Endothelial cell of umbilical vein (primary cell): ENCODE results near the gene PNMA8A. TPM values are rescaled to one million over a fixed set of nuclear protein-coding genes. Genes with fewer than 3 reads are reported as not detected.

Experiments
- BruUV-seq: library from RNA; stranded (reverse); fragments of 400-500 nt; replicated peaks from 2 replicates; lab custom pipeline; 2021; lab: Mats Ljungman, UMichigan
- CTCF ChIA-PET: fragments of 300-600, 350-600 bp; sonication (Branson Sonifier 250); formaldehyde crosslinking; loops from one replicate; lab custom pipeline; 2021; ENCODE audit warnings: antibody characterized with exemption, inconsistent platforms; lab: Charles Lee
- POLR2A ChIA-PET: fragments of 300-600, 350-600 bp; sonication (Branson Sonifier 250); formaldehyde crosslinking; loops from one replicate; lab custom pipeline; 2021; ENCODE audit warnings: antibody characterized with exemption, inconsistent platforms; lab: Charles Lee
- DNase-seq: peaks from one replicate; pipeline ENCODE4 v3.0.0-alpha.2; 2011; ENCODE audit warnings: low read depth, low spot score
- FAIRE-seq: peaks from 2 replicates; lab custom pipeline; 2011; peaks lifted over from hg19 to GRCh38; lab: Jason Lieb, UNC
- H2AFZ ChIP-seq: 2 replicates; pipeline ENCODE4 v1.6.0; 2012; ENCODE audit warnings: low read depth, low read length, control low read depth, inconsistent platforms
- H3K27ac ChIP-seq: 2 replicates; pipeline ENCODE4 v1.5.1; 2011; ENCODE audit warnings: low read depth, mild to moderate bottlenecking, control low read depth, low read length, moderate library complexity; ENCODE audit not compliant: insufficient read depth
- H3K27me3 ChIP-seq, 2 experiments: 2 replicates each; pipeline versions ENCODE4 v1.6.0 to v1.6.1; 2011; ENCODE audit warnings: low read length in 2 of 2, mixed read lengths in 1 of 2; ENCODE audit not compliant: control insufficient read depth in 2 of 2, insufficient read depth in 2 of 2
- H3K36me3 ChIP-seq, 2 experiments: 2 replicates in 1 of 2; 3 replicates in 1 of 2; pipeline ENCODE4 v1.5.1; 2011; ENCODE audit warnings: low read length in 2 of 2, mild to moderate bottlenecking in 1 of 2, moderate library complexity in 1 of 2; ENCODE audit not compliant: control insufficient read depth in 2 of 2, insufficient read depth in 2 of 2; ENCODE audit errors: extremely low read depth in 1 of 2
- H3K4me1 ChIP-seq: 3 replicates; pipeline ENCODE4 v1.5.1; 2011; ENCODE audit warnings: mild to moderate bottlenecking, low read length; ENCODE audit not compliant: control insufficient read depth, insufficient read depth; ENCODE audit errors: extremely low read depth
- H3K4me2 ChIP-seq: 2 replicates; pipeline ENCODE4 v1.6.1; 2011; ENCODE audit warnings: low read length, control low read depth, mixed read lengths; ENCODE audit not compliant: insufficient read depth
- H3K4me3 ChIP-seq, 3 experiments: fragments of 200-600 bp in 1 of 3; sonication (generic), shearing (Covaris generic) in 1 of 3; replicated peaks in 1 of 3; 2 replicates each; pipeline ENCODE4 v1.5.1; 2011 to 2016; ENCODE audit warnings: control low read depth in 3 of 3, low read length in 3 of 3, mild to moderate bottlenecking in 2 of 3, inconsistent platforms in 1 of 3, low read depth in 1 of 3, moderate library complexity in 1 of 3; ENCODE audit not compliant: insufficient read depth in 1 of 3
- H3K79me2 ChIP-seq: 2 replicates; pipeline ENCODE4 v1.6.0; 2012; ENCODE audit warnings: low read length, inconsistent platforms; ENCODE audit not compliant: control insufficient read depth, insufficient read depth
- H3K9ac ChIP-seq: replicated peaks from 2 replicates; pipeline ENCODE3; 2011; ENCODE audit warnings: low read length, control low read depth; ENCODE audit not compliant: insufficient read depth; ENCODE audit errors: extremely low read depth
- H3K9me1 ChIP-seq: replicated peaks from 3 replicates; pipeline ENCODE4 v1.6.0; 2011; ENCODE audit warnings: mild to moderate bottlenecking, low read length; ENCODE audit not compliant: control insufficient read depth, insufficient read depth; ENCODE audit errors: extremely low read depth
- H3K9me3 ChIP-seq: replicated peaks from 2 replicates; pipeline ENCODE4 v1.5.1; 2012; ENCODE audit warnings: low read length, inconsistent platforms; ENCODE audit not compliant: control insufficient read depth, insufficient read depth
- H4K20me1 ChIP-seq: replicated peaks from 2 replicates; pipeline ENCODE3; 2011; ENCODE audit warnings: mild to moderate bottlenecking, low read length; ENCODE audit not compliant: control insufficient read depth, insufficient read depth; ENCODE audit errors: extremely low read depth
- CTCF ChIP-seq, 2 donors: IDR thresholded peaks; 1 replicate in 1 of 2; 2 replicates in 1 of 2; pipeline ENCODE4 v1.5.1; 2011; ENCODE audit warnings: low read length in 2 of 2, mild to moderate bottlenecking in 2 of 2, moderate library complexity in 2 of 2, control low read depth in 1 of 2, inconsistent platforms in 1 of 2, low read depth in 1 of 2; ENCODE audit not compliant: insufficient read depth in 1 of 2; ENCODE audit errors: extremely low read depth in 1 of 2
- EZH2 ChIP-seq: IDR thresholded peaks from 2 replicates; pipeline ENCODE4 v1.6.1; 2012; ENCODE audit warnings: borderline replicate concordance, low read depth, mild to moderate bottlenecking, moderate library complexity, low read length, inconsistent platforms; ENCODE audit not compliant: severe bottlenecking
- FOS ChIP-seq: IDR thresholded peaks from 2 replicates; pipeline ENCODE4 v1.6.1; 2011; ENCODE audit warnings: mild to moderate bottlenecking, low read length, moderate library complexity, borderline replicate concordance; ENCODE audit not compliant: insufficient read depth
- GATA2 ChIP-seq: IDR thresholded peaks from 2 replicates; pipeline ENCODE4 v1.7.0; 2011; ENCODE audit warnings: low read depth, mild to moderate bottlenecking, moderate library complexity, mixed read lengths, low read length; ENCODE audit not compliant: insufficient read length, insufficient read depth
- JUN ChIP-seq: IDR thresholded peaks from 2 replicates; pipeline ENCODE4 v1.6.1; 2011; ENCODE audit warnings: borderline replicate concordance, low read depth; ENCODE audit not compliant: insufficient read length, insufficient read depth
- MAX ChIP-seq: IDR thresholded peaks from 2 replicates; pipeline ENCODE4 v1.6.1; 2011; ENCODE audit not compliant: insufficient read depth, insufficient read length
- MYC ChIP-seq: IDR thresholded peaks from one replicate; pipeline ENCODE4 v1.6.1; 2011; ENCODE audit warnings: mild to moderate bottlenecking, low read depth, low read length
- POLR2A ChIP-seq: IDR thresholded peaks from 2 replicates; pipeline ENCODE4 v1.6.1; 2012; ENCODE audit warnings: low read depth, mild to moderate bottlenecking, control low read depth, low read length
- POLR2AphosphoS5 ChIP-seq: IDR thresholded peaks from 2 replicates; pipeline ENCODE4 v1.6.1; 2012; ENCODE audit warnings: low read depth, mild to moderate bottlenecking, control low read depth, low read length, moderate library complexity; ENCODE audit not compliant: insufficient read depth
- dilution Hi-C: fragments of 300-500 bp; cut with MboI; formaldehyde crosslinking; loops from one replicate; pipeline ENCODE4 v1.15.0; 2019; ENCODE audit warnings: low sequenced_read_pairs; ENCODE audit not compliant: extremely low pct_ligation_motif_present
- intact Hi-C: fragments of 100-400 bp; cut with micrococcal nuclease; formaldehyde crosslinking; loops from one replicate; pipeline ENCODE4 v1.10.0; 2022
- polyA plus RNA-seq, 4 experiments: library from polyadenylated mRNA; depleted of rRNA in 3 of 4; stranded (reverse) in 3 of 4; unstranded in 1 of 4; fragments of >200 nt; gene quantifications; 2 replicates each; pipeline versions ENCODE4 v1.2.1 to v1.2.3, GENCODE V29; 2011 to 2012; ENCODE audit warnings: missing spikeins in 1 of 4
- total RNA-seq: library from RNA; stranded (reverse); gene quantifications from 2 replicates; pipeline ENCODE4 v1.2.3, GENCODE V29; 2021

The PNMA8A gene
- total and polyA plus RNA-seq, 2 donors (not counting 3 experiments of a cell fraction or from before 2014, with no cell fraction given) = 0.25 to 0.27 TPM

DNA sequence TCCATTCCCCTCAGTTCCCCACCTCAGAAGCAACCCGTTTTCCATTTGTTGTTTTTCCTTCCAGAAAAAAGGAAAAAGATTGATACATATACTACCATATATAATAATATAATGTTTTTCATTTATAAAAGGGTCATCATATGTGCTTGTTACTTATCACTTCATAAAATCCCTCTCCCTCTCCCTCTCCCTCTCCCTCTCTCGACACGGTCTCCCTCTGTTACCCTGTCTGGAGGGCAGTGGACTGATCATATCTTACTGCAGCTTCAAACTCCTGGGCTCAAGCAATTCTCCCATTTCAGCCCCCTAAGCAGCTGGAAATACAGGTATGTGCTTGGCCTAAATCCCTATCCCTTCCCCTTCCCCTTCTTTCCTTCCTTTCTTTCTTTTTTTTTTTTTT lies 17.1 kb downstream of the PNMA8A start:
- Histone ChIP-seq H3K9ac (no peak overlapping the region), H3K9me3 (no peaks in the 10 kb centered on the region), H3K27ac (no peak overlapping the region), H3K27me3 (peaks cover 2 to 9% of the 10 kb centered on the region in 2 experiments), H3K36me3 (no peaks in the 10 kb centered on the region), H4K20me1 (no peaks in the 10 kb centered on the region), H3K4me2 (no peak overlapping the region), H3K9me1 (no peaks in the 10 kb centered on the region), H3K4me3 (no peak overlapping the region), H3K79me2 (no peaks in the 10 kb centered on the region), H2AFZ (no peak overlapping the region), H3K4me1 (no peaks in the 10 kb centered on the region)
- DNase-seq (no peak), FAIRE-seq (no peak)
- intact Hi-C loops = no loop called here
- ChIA-PET CTCF (interaction anchor here (1.0 kb wide), 1 partner anchor 19 kb away, joined by 3 read pairs; no protein-coding TSS in a partner anchor), POLR2A (no interaction called here)
- BruUV-seq = no TSS peak
- dilution Hi-C loops = no loop called here
- TF ChIP-seq MAX (no peak), CTCF (IDR thresholded peaks at IDR 0.05; ENCODE audit: extremely low read depth in 1 of 2, insufficient read depth in 1 of 2, low read depth in 1 of 2, low read length in 2 of 2) (no peak), JUN (no peak), MYC (no peak), POLR2A (no peak), POLR2AphosphoS5 (no peak), EZH2 (no peak), GATA2 (no peak), FOS (no peak)
